Measurements from ENCODE around the gene TCF4. TPM values are rescaled to one million over a fixed set of nuclear protein-coding genes. Genes with fewer than 3 reads are reported as not detected.

Gene TCF4
- polyA plus RNA-seq, 1 of the 3 experiments (the other 2 are of a cell fraction) = 39.1 TPM

GRCh38 chr18:55587418-55588110 lies 428 bp downstream of the TCF4 start (continued):
- no peak for TF ChIP-seq ZBTB33 (IDR thresholded peaks at IDR 0.05; ENCODE audit: borderline replicate concordance, low read depth)

GRCh38 chr18:55585920-55586561 lies 2.0 kb downstream of the TCF4 start:
- Histone ChIP-seq H2AFZ (ENCODE audit: low read depth) (peak overlapping the region; percentile 63; the same call in 1 of the 2 replicates), H3K9ac (peak overlapping the region; percentile 73), H3K36me3 (replicated peaks in 1 of 2; ENCODE audit: control insufficient read depth in 1 of 2, insufficient read depth in 2 of 2, low read length in 1 of 2) (peaks cover 21% of the 10 kb centered on the region in 2 experiments), H3K9me3 (no peaks in the 10 kb centered on the region), H4K20me1 (ENCODE audit: insufficient read depth) (no peaks in the 10 kb centered on the region), H3K27ac (ENCODE audit: low read depth in 2 of 2, low read length in 1 of 2) (peak overlapping the region; percentile 75 to 98), H3K79me2 (ENCODE audit: insufficient read depth) (peaks cover 79% of the 10 kb centered on the region), H3K4me3 (ENCODE audit: low read depth in 2 of 2, low read length in 1 of 2) (peak overlapping the region; percentile 59 to 67), H3K4me2 (peak overlapping the region; percentile 80), H3K9me2 (no peaks in the 10 kb centered on the region), H3K4me1 (ENCODE audit: control insufficient read depth in 1 of 2, insufficient read depth in 2 of 2, low read depth in 1 of 2, low read length in 1 of 2) (peaks cover 0 to 31% of the 10 kb centered on the region in 2 experiments; a peak in 2 of 4 replicates), H3F3A (replicated peaks; ENCODE audit: insufficient read depth) (peaks cover 17% of the 10 kb centered on the region), H3K27me3 (ENCODE audit: insufficient read depth) (no peaks in the 10 kb centered on the region)
- 15% methylated on average over 11 of the region's 11 CpGs for WGBS (ENCODE audit: low lambda C conversion rate)
- ChIA-PET CTCF (interaction anchor here (1.0 to 1.6 kb wide), 6 partner anchors 57 to 351 kb away, joined by 3 to 7 read pairs (median 3); no protein-coding TSS in a partner anchor), POLR2A (interaction anchor here (0.6 to 1.0 kb wide), 2 partner anchors 64 to 264 kb away, joined by 3 to 5 read pairs; no protein-coding TSS in a partner anchor)
- no peak for DNase-seq
- no peak for TF ChIP-seq GATA2 (CRISPR knock-in tag; IDR thresholded peaks at IDR 0.05)
- TF ChIP-seq RAD21 (IDR thresholded peaks at IDR 0.05; ENCODE audit: low read length) = no peak
- 0 out of 2 replicates have a peak, but pooled peaks have one; percentile 25 for TF ChIP-seq MXI1 (IDR thresholded peaks at IDR 0.05; ENCODE audit: low read depth, low read length)

GRCh38 chr18:55585065-55585919 lies 2.7 kb downstream of the TCF4 start:
- peak overlapping the region; percentile 80 for H3K4me2 ChIP-seq
- H3K9me3 ChIP-seq = no peaks in the 10 kb centered on the region
- peaks cover 87% of the 10 kb centered on the region for H3K79me2 ChIP-seq (ENCODE audit: insufficient read depth)
- peaks cover 0 to 33% of the 10 kb centered on the region in 2 experiments; a peak in 3 of 4 replicates for H3K4me1 ChIP-seq (ENCODE audit: control insufficient read depth in 1 of 2, insufficient read depth in 2 of 2, low read depth in 1 of 2, low read length in 1 of 2)
- H3K4me3 ChIP-seq (ENCODE audit: low read depth in 2 of 2, low read length in 1 of 2) = peak overlapping the region; percentile 59 to 67
- peak overlapping the region; percentile 75 to 98 for H3K27ac ChIP-seq (ENCODE audit: low read depth in 2 of 2, low read length in 1 of 2)
- POLR2A ChIA-PET = no interaction called here
- peak overlapping the region; percentile 27; the same call in 1 of the 2 replicates for H2AFZ ChIP-seq (ENCODE audit: low read depth)
- peaks cover 22 to 24% of the 10 kb centered on the region in 2 experiments for H3K36me3 ChIP-seq (replicated peaks in 1 of 2; ENCODE audit: control insufficient read depth in 1 of 2, insufficient read depth in 2 of 2, low read length in 1 of 2)
- peak overlapping the region; percentile 73 for H3K9ac ChIP-seq
- 11% methylated on average over 5 of the region's 5 CpGs for WGBS (ENCODE audit: low lambda C conversion rate)
- peaks cover 17% of the 10 kb centered on the region for H3F3A ChIP-seq (replicated peaks; ENCODE audit: insufficient read depth)
- H3K9me2 ChIP-seq = no peaks in the 10 kb centered on the region
- no peaks in the 10 kb centered on the region for H3K27me3 ChIP-seq (ENCODE audit: insufficient read depth)
- CTCF ChIA-PET = interaction anchor here (0.7 to 1.6 kb wide), 7 partner anchors 56 to 351 kb away, joined by 3 to 7 read pairs (median 3); no protein-coding TSS in a partner anchor
- no peaks in the 10 kb centered on the region for H4K20me1 ChIP-seq (ENCODE audit: insufficient read depth)
- no peak for DNase-seq
- TF ChIP-seq CHD2 (IDR thresholded peaks at IDR 0.05; ENCODE audit: low read length, partially characterized antibody) (no peak), ELF1 (IDR thresholded peaks at IDR 0.05) (no peak), JUND (IDR thresholded peaks at IDR 0.05) (no peak), ZBTB33 (IDR thresholded peaks at IDR 0.05; ENCODE audit: borderline replicate concordance, low read depth) (no peak), GABPA (IDR thresholded peaks at IDR 0.05; ENCODE audit: low read depth) (no peak), EZH2phosphoT487 (IDR thresholded peaks at IDR 0.05; ENCODE audit: borderline replicate concordance, low read depth) (no peak), REST (IDR thresholded peaks at IDR 0.05; ENCODE audit: low read depth, low read length) (no peak), GATA2 (CRISPR knock-in tag; IDR thresholded peaks at IDR 0.05) (no peak), TAF1 (IDR thresholded peaks at IDR 0.05; ENCODE audit: borderline replicate concordance, low read depth, low read length) (no peak), FOXM1 (IDR thresholded peaks at IDR 0.05; ENCODE audit: low read depth) (no peak), POLR2AphosphoS5 (IDR thresholded peaks at IDR 0.05; ENCODE audit: low read depth, low read length) (no peak)
